ENCODE results near the gene APOA5.
"Not testable (repeated sequence)": the region's sequence is repeated elsewhere in the genome, so short reads cannot be mapped to it uniquely, and the experiment has no call there.

- not testable (repeated sequence) for TF ChIP-seq CTCF (IDR thresholded peaks at IDR 0.05); BCL3 (IDR thresholded peaks at IDR 0.05); ELK1 (IDR thresholded peaks at IDR 0.05; ENCODE audit: low read depth, low read length); HOXA7 (CRISPR knock-in tag; IDR thresholded peaks at IDR 0.05)
Observed at GRCh38 chr11:116801662-116802061, 10.0 kb upstream of the APOA5 start.
